ENCODE results near the gene FRS3.

DNA sequence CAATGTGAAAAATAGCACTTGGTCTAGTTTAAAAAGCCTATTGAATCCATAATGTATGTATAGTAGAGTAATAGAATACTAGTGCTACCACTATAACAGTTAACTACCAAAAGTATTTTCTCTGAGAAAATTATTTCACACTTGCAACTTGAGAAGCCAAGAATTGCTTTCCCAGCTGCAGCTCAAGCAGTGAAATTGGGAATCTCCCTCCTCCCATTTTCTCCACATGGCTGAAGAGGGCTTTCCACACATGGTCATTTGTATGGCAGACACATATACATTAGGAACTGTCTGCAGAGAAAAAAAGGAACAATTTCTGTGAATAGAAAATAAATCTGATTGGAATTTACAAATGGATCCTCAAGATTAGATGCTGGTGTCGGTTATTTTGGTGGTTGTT, 42.3 kb upstream of the FRS3 start:
- TF ChIP-seq, protein P1, sequence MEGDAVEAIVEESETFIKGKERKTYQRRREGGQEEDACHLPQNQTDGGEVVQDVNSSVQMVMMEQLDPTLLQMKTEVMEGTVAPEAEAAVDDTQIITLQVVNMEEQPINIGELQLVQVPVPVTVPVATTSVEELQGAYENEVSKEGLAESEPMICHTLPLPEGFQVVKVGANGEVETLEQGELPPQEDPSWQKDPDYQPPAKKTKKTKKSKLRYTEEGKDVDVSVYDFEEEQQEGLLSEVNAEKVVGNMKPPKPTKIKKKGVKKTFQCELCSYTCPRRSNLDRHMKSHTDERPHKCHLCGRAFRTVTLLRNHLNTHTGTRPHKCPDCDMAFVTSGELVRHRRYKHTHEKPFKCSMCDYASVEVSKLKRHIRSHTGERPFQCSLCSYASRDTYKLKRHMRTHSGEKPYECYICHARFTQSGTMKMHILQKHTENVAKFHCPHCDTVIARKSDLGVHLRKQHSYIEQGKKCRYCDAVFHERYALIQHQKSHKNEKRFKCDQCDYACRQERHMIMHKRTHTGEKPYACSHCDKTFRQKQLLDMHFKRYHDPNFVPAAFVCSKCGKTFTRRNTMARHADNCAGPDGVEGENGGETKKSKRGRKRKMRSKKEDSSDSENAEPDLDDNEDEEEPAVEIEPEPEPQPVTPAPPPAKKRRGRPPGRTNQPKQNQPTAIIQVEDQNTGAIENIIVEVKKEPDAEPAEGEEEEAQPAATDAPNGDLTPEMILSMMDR (IDR thresholded peaks at IDR 0.05): no peak
- TF ChIP-seq, protein P2, sequence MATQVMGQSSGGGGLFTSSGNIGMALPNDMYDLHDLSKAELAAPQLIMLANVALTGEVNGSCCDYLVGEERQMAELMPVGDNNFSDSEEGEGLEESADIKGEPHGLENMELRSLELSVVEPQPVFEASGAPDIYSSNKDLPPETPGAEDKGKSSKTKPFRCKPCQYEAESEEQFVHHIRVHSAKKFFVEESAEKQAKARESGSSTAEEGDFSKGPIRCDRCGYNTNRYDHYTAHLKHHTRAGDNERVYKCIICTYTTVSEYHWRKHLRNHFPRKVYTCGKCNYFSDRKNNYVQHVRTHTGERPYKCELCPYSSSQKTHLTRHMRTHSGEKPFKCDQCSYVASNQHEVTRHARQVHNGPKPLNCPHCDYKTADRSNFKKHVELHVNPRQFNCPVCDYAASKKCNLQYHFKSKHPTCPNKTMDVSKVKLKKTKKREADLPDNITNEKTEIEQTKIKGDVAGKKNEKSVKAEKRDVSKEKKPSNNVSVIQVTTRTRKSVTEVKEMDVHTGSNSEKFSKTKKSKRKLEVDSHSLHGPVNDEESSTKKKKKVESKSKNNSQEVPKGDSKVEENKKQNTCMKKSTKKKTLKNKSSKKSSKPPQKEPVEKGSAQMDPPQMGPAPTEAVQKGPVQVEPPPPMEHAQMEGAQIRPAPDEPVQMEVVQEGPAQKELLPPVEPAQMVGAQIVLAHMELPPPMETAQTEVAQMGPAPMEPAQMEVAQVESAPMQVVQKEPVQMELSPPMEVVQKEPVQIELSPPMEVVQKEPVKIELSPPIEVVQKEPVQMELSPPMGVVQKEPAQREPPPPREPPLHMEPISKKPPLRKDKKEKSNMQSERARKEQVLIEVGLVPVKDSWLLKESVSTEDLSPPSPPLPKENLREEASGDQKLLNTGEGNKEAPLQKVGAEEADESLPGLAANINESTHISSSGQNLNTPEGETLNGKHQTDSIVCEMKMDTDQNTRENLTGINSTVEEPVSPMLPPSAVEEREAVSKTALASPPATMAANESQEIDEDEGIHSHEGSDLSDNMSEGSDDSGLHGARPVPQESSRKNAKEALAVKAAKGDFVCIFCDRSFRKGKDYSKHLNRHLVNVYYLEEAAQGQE (IDR thresholded peaks at IDR 0.05; ENCODE audit: insufficient read depth in 1 of 2, low read depth in 2 of 2, low read length in 1 of 2): no peak
